HCT116 (cell line): ENCODE results near the gene CCT5.

ENCODE experiments used
- CTCF ChIP-seq, 3 experiments: fragments of 200-600 bp in 1 of 3; sonication (generic) in 1 of 3; IDR thresholded peaks in 2 of 3; conservative IDR thresholded peaks in 1 of 3; 2 replicates each; pipeline ENCODE4 v1.5.1; 2012 to 2017; ENCODE audit warnings: low read depth in 2 of 3, low read length in 2 of 3, antibody characterized with exemption in 1 of 3, borderline replicate concordance in 1 of 3, control low read depth in 1 of 3, mild to moderate bottlenecking in 1 of 3, mixed read lengths in 1 of 3, mixed run types in 1 of 3, moderate library complexity in 1 of 3; ENCODE audit not compliant: insufficient read depth in 1 of 3
- RAD21 ChIP-seq: IDR thresholded peaks from 2 replicates; pipeline ENCODE4 v1.6.1; 2012; ENCODE audit warnings: low read depth, mild to moderate bottlenecking

- TF ChIP-seq CTCF (IDR thresholded peaks at IDR 0.05 in 2 of 3, conservative IDR thresholded peaks at IDR 0.05 in 1 of 3; ENCODE audit: borderline replicate concordance in 1 of 3, insufficient read depth in 1 of 3, low read depth in 2 of 3, low read length in 2 of 3), result no peak
- TF ChIP-seq RAD21, result no peak
Measured at GRCh38 chr5:10243660-10244240, 6.3 kb upstream of the CCT5 start.
